Measurements from ENCODE around the gene GCK. TPM values are rescaled to one million over a fixed set of nuclear protein-coding genes. Genes with fewer than 3 reads are reported as not detected.

GCK gene
- total RNA-seq, 1 experiment from 2014 or later: not detected

- TF ChIP-seq CTCF (IDR thresholded peaks at IDR 0.05; ENCODE audit: insufficient read depth in 1 of 2, low read depth in 1 of 2, low read length in 1 of 2, severe bottlenecking in 1 of 2, unreplicated experiment in 1 of 2): no peak
- Mint-ChIP-seq H3K9me3 (ENCODE audit: unreplicated experiment) (no peaks in the 10 kb centered on the region), H3K27ac (ENCODE audit: unreplicated experiment) (no peak overlapping the region), H3K36me3 (ENCODE audit: insufficient read depth, unreplicated experiment) (no peaks in the 10 kb centered on the region), H3K4me1 (ENCODE audit: low read depth, unreplicated experiment) (peaks cover 7% of the 10 kb centered on the region), H3K4me3 (ENCODE audit: unreplicated experiment) (no peak overlapping the region), H3K27me3 (ENCODE audit: insufficient read depth, unreplicated experiment) (no peaks in the 10 kb centered on the region)
- Histone ChIP-seq H3K4me1 (no peaks in the 10 kb centered on the region; the same call in 1 of the 2 replicates), H3K27me3 (replicated peaks; ENCODE audit: control insufficient read depth, insufficient read depth, low read length) (no peaks in the 10 kb centered on the region), H3K36me3 (ENCODE audit: control insufficient read depth, insufficient read depth, low read length) (no peaks in the 10 kb centered on the region), H3K4me3 (ENCODE audit: low read depth, low read length) (no peak overlapping the region), H3K9me3 (no peaks in the 10 kb centered on the region)
- intact Hi-C loops (cut with micrococcal nuclease; ENCODE audit: unreplicated experiment): no loop called here
- DNase-seq: no peak
- BruUV-seq (replicated peaks): no TSS peak
- CTCF ChIA-PET: interaction anchor here (1.0 kb wide), 1 partner anchor 103 kb away, joined by 3 read pairs; the partner anchor contains the start of gene YKT6
- POLR2A ChIA-PET: interaction anchor here (1.0 kb wide), 1 partner anchor 26 kb away, joined by 4 read pairs; no protein-coding TSS in a partner anchor
These were observed 91.9 kb downstream of the GCK start for GRCh38 chr7:44097064-44097932.

- Mint-ChIP-seq H3K4me3 (ENCODE audit: unreplicated experiment) (no peak overlapping the region), H3K27me3 (ENCODE audit: insufficient read depth, unreplicated experiment) (no peaks in the 10 kb centered on the region), H3K4me1 (ENCODE audit: low read depth, unreplicated experiment) (peaks cover 7% of the 10 kb centered on the region), H3K27ac (ENCODE audit: unreplicated experiment) (no peak overlapping the region), H3K9me3 (ENCODE audit: unreplicated experiment) (no peaks in the 10 kb centered on the region), H3K36me3 (ENCODE audit: insufficient read depth, unreplicated experiment) (no peaks in the 10 kb centered on the region)
- CTCF ChIA-PET: interaction anchor here (1.0 kb wide), 1 partner anchor 104 kb away, joined by 3 read pairs; the partner anchor contains the start of gene YKT6
- TF ChIP-seq CTCF (IDR thresholded peaks at IDR 0.05; ENCODE audit: insufficient read depth in 1 of 2, low read depth in 1 of 2, low read length in 1 of 2, severe bottlenecking in 1 of 2, unreplicated experiment in 1 of 2): no peak
- BruUV-seq (replicated peaks): no TSS peak
- DNase-seq: no peak
- intact Hi-C loops (cut with micrococcal nuclease; ENCODE audit: unreplicated experiment): no loop called here
- Histone ChIP-seq H3K27me3 (replicated peaks; ENCODE audit: control insufficient read depth, insufficient read depth, low read length) (no peaks in the 10 kb centered on the region), H3K9me3 (no peaks in the 10 kb centered on the region), H3K4me3 (ENCODE audit: low read depth, low read length) (no peak overlapping the region), H3K36me3 (ENCODE audit: control insufficient read depth, insufficient read depth, low read length) (no peaks in the 10 kb centered on the region), H3K4me1 (no peaks in the 10 kb centered on the region; the same call in 1 of the 2 replicates)
- POLR2A ChIA-PET: no interaction called here
These were observed 92.8 kb downstream of the GCK start for GRCh38 chr7:44096326-44096881.

GRCh38 chr7:44095781-44096180, 93.5 kb downstream of the GCK start:
- Mint-ChIP-seq H3K36me3 (ENCODE audit: insufficient read depth, unreplicated experiment) (no peaks in the 10 kb centered on the region), H3K9me3 (ENCODE audit: unreplicated experiment) (no peaks in the 10 kb centered on the region), H3K27ac (ENCODE audit: unreplicated experiment) (no peak overlapping the region), H3K4me1 (ENCODE audit: low read depth, unreplicated experiment) (peaks cover 7% of the 10 kb centered on the region), H3K27me3 (ENCODE audit: insufficient read depth, unreplicated experiment) (no peaks in the 10 kb centered on the region), H3K4me3 (ENCODE audit: unreplicated experiment) (no peak overlapping the region)
- no peak for TF ChIP-seq CTCF (IDR thresholded peaks at IDR 0.05; ENCODE audit: insufficient read depth in 1 of 2, low read depth in 1 of 2, low read length in 1 of 2, severe bottlenecking in 1 of 2, unreplicated experiment in 1 of 2)
- Histone ChIP-seq H3K9me3 (no peaks in the 10 kb centered on the region), H3K27me3 (replicated peaks; ENCODE audit: control insufficient read depth, insufficient read depth, low read length) (no peaks in the 10 kb centered on the region), H3K36me3 (ENCODE audit: control insufficient read depth, insufficient read depth, low read length) (no peaks in the 10 kb centered on the region), H3K4me3 (ENCODE audit: low read depth, low read length) (no peak overlapping the region), H3K4me1 (no peaks in the 10 kb centered on the region; the same call in 1 of the 2 replicates)
- intact Hi-C loops (cut with micrococcal nuclease; ENCODE audit: unreplicated experiment): no loop called here
- POLR2A ChIA-PET: no interaction called here
- CTCF ChIA-PET: no interaction called here
- BruUV-seq (replicated peaks): no TSS peak
- DNase-seq: no peak
